Measurements from ENCODE around the gene MOK.

Gene MOK

DNA sequence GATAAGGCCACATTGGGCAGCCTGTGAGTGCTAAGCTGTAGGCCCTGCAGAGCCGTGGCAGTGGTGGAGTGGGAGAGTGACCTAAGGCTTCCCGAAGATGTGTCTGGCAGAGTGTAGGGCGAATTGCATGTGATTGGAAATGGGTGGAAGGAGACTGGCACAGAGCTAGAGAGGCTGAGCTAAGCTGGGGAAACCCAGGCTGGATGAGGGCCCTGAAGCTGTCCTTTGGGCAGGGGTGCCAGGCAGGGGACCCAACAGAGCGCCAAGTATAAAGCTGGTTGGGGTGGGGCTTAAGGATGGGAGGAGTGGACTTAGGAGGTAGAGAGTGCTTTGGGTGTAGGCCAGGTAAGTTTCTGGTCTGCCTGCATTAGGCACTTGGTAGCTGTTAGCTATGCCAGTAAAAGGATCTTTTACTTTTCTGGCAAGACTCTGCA is 117.4 kb downstream of the MOK start:
- ChIA-PET POLR2A (no interaction called here), CTCF (interaction anchor here (0.7 to 1.8 kb wide), 4 partner anchors 16 to 816 kb away, joined by 3 to 5 read pairs (median 3); no protein-coding TSS in a partner anchor)
- Histone ChIP-seq H3K27ac (ENCODE audit: insufficient read depth in 1 of 2, low read depth in 1 of 2, low read length in 2 of 2, poor library complexity in 1 of 2, severe bottlenecking in 2 of 2) (no peak overlapping the region), H3K4me3 (ENCODE audit: control insufficient read depth in 1 of 7, extremely low read depth in 1 of 7, insufficient read depth in 4 of 7, low read depth in 2 of 7, low read length in 6 of 7) (no peak overlapping the region), H3K9me3 (ENCODE audit: control extremely low read depth in 1 of 5, control insufficient read depth in 4 of 5, insufficient read depth in 2 of 5, low read depth in 1 of 5, low read length in 4 of 5) (no peaks in the 10 kb centered on the region), H3K4me1 (ENCODE audit: control extremely low read depth in 1 of 4, control insufficient read depth in 4 of 4, insufficient read depth in 4 of 4, low read length in 3 of 4) (peaks cover 0 to 13% (median 0%) of the 10 kb centered on the region in 4 experiments), H3K27me3 (replicated peaks in 2 of 5; ENCODE audit: control insufficient read depth in 4 of 5, insufficient read depth in 5 of 5, low read length in 4 of 5) (no peaks in the 10 kb centered on the region), H3K36me3 (ENCODE audit: control insufficient read depth in 4 of 4, insufficient read depth in 4 of 4, low read length in 3 of 4) (peaks cover 0 to 2% (median 0%) of the 10 kb centered on the region in 4 experiments)
- WGBS (ENCODE audit: insufficient coverage), result 97% methylated on average over 3 of the region's 4 CpGs
- no peak for DNase-seq

- POLR2A ChIA-PET, result no interaction called here
- Histone ChIP-seq H3K4me1 (ENCODE audit: control extremely low read depth in 1 of 4, control insufficient read depth in 4 of 4, insufficient read depth in 4 of 4, low read length in 3 of 4) (peaks cover 0 to 9% (median 0%) of the 10 kb centered on the region in 4 experiments), H3K27me3 (replicated peaks in 2 of 5; ENCODE audit: control insufficient read depth in 4 of 5, insufficient read depth in 5 of 5, low read length in 4 of 5) (no peaks in the 10 kb centered on the region), H3K9me3 (ENCODE audit: control extremely low read depth in 1 of 5, control insufficient read depth in 4 of 5, insufficient read depth in 2 of 5, low read depth in 1 of 5, low read length in 4 of 5) (no peaks in the 10 kb centered on the region), H3K4me3 (ENCODE audit: control insufficient read depth in 1 of 7, extremely low read depth in 1 of 7, insufficient read depth in 4 of 7, low read depth in 2 of 7, low read length in 6 of 7) (no peak overlapping the region), H3K27ac (ENCODE audit: insufficient read depth in 1 of 2, low read depth in 1 of 2, low read length in 2 of 2, poor library complexity in 1 of 2, severe bottlenecking in 2 of 2) (no peak overlapping the region), H3K36me3 (ENCODE audit: control insufficient read depth in 4 of 4, insufficient read depth in 4 of 4, low read length in 3 of 4) (peaks cover 0 to 2% (median 0%) of the 10 kb centered on the region in 4 experiments)
- CTCF ChIA-PET, result interaction anchor here (0.7 to 1.8 kb wide), 3 partner anchors 33 to 817 kb away, joined by 3 to 5 read pairs (median 3); no protein-coding TSS in a partner anchor
- WGBS (ENCODE audit: insufficient coverage), result 89% methylated on average over 2 of the region's 3 CpGs
- no peak for DNase-seq
Measured at GRCh38 chr14:102187044-102187443, 117.9 kb downstream of the MOK start.

GRCh38 chr14:102185360-102185759 is 119.6 kb downstream of the MOK start:
- peaks cover 0 to 2% (median 0%) of the 10 kb centered on the region in 4 experiments for H3K36me3 ChIP-seq (ENCODE audit: control insufficient read depth in 4 of 4, insufficient read depth in 4 of 4, low read length in 3 of 4)
- no peak overlapping the region for H3K27ac ChIP-seq (ENCODE audit: insufficient read depth in 1 of 2, low read depth in 1 of 2, low read length in 2 of 2, poor library complexity in 1 of 2, severe bottlenecking in 2 of 2)
- no peaks in the 10 kb centered on the region for H3K9me3 ChIP-seq (ENCODE audit: control extremely low read depth in 1 of 5, control insufficient read depth in 4 of 5, insufficient read depth in 2 of 5, low read depth in 1 of 5, low read length in 4 of 5)
- H3K4me3 ChIP-seq (ENCODE audit: control insufficient read depth in 1 of 7, extremely low read depth in 1 of 7, insufficient read depth in 4 of 7, low read depth in 2 of 7, low read length in 6 of 7), result no peak overlapping the region
- ChIA-PET POLR2A (no interaction called here), CTCF (no interaction called here)
- peaks cover 0 to 4% (median 0%) of the 10 kb centered on the region in 4 experiments for H3K4me1 ChIP-seq (ENCODE audit: control extremely low read depth in 1 of 4, control insufficient read depth in 4 of 4, insufficient read depth in 4 of 4, low read length in 3 of 4)
- WGBS (ENCODE audit: insufficient coverage), result 96% methylated on average over 8 of the region's 8 CpGs
- DNase-seq, result no peak
- no peaks in the 10 kb centered on the region for H3K27me3 ChIP-seq (replicated peaks in 2 of 5; ENCODE audit: control insufficient read depth in 4 of 5, insufficient read depth in 5 of 5, low read length in 4 of 5)

- no peak for DNase-seq
- peaks cover 0 to 2% (median 0%) of the 10 kb centered on the region in 4 experiments for H3K36me3 ChIP-seq (ENCODE audit: control insufficient read depth in 4 of 4, insufficient read depth in 4 of 4, low read length in 3 of 4)
- no peaks in the 10 kb centered on the region for H3K4me1 ChIP-seq (ENCODE audit: control extremely low read depth in 1 of 4, control insufficient read depth in 4 of 4, insufficient read depth in 4 of 4, low read length in 3 of 4)
- H3K4me3 ChIP-seq (ENCODE audit: control insufficient read depth in 1 of 7, extremely low read depth in 1 of 7, insufficient read depth in 4 of 7, low read depth in 2 of 7, low read length in 6 of 7), result no peak overlapping the region
- no peaks in the 10 kb centered on the region for H3K27me3 ChIP-seq (replicated peaks in 2 of 5; ENCODE audit: control insufficient read depth in 4 of 5, insufficient read depth in 5 of 5, low read length in 4 of 5)
- ChIA-PET POLR2A (interaction anchor here (1.1 kb wide), 1 partner anchor 9 kb away, joined by 3 read pairs; no protein-coding TSS in a partner anchor), CTCF (interaction anchor here (2.0 kb wide), 1 partner anchor 11 kb away, joined by 4 read pairs; no protein-coding TSS in a partner anchor)
- over 99% methylated on average over 14 of the region's 14 CpGs for WGBS (ENCODE audit: insufficient coverage)
- H3K9me3 ChIP-seq (ENCODE audit: control extremely low read depth in 1 of 5, control insufficient read depth in 4 of 5, insufficient read depth in 2 of 5, low read depth in 1 of 5, low read length in 4 of 5), result no peaks in the 10 kb centered on the region
- no peak overlapping the region for H3K27ac ChIP-seq (ENCODE audit: insufficient read depth in 1 of 2, low read depth in 1 of 2, low read length in 2 of 2, poor library complexity in 1 of 2, severe bottlenecking in 2 of 2)
Measured at GRCh38 chr14:102184316-102185035, 120.5 kb downstream of the MOK start.

GRCh38 chr14:102183886-102184285 is 121.1 kb downstream of the MOK start:
- Histone ChIP-seq H3K9me3 (ENCODE audit: control extremely low read depth in 1 of 5, control insufficient read depth in 4 of 5, insufficient read depth in 2 of 5, low read depth in 1 of 5, low read length in 4 of 5) (no peaks in the 10 kb centered on the region), H3K27me3 (replicated peaks in 2 of 5; ENCODE audit: control insufficient read depth in 4 of 5, insufficient read depth in 5 of 5, low read length in 4 of 5) (no peaks in the 10 kb centered on the region), H3K27ac (ENCODE audit: insufficient read depth in 1 of 2, low read depth in 1 of 2, low read length in 2 of 2, poor library complexity in 1 of 2, severe bottlenecking in 2 of 2) (no peak overlapping the region), H3K4me1 (ENCODE audit: control extremely low read depth in 1 of 4, control insufficient read depth in 4 of 4, insufficient read depth in 4 of 4, low read length in 3 of 4) (no peaks in the 10 kb centered on the region), H3K36me3 (ENCODE audit: control insufficient read depth in 4 of 4, insufficient read depth in 4 of 4, low read length in 3 of 4) (peaks cover 0 to 2% (median 0%) of the 10 kb centered on the region in 4 experiments), H3K4me3 (ENCODE audit: control insufficient read depth in 1 of 7, extremely low read depth in 1 of 7, insufficient read depth in 4 of 7, low read depth in 2 of 7, low read length in 6 of 7) (no peak overlapping the region)
- CTCF ChIA-PET, result interaction anchor here (2.0 kb wide), 1 partner anchor 12 kb away, joined by 4 read pairs; no protein-coding TSS in a partner anchor
- POLR2A ChIA-PET, result interaction anchor here (1.1 kb wide), 1 partner anchor 9 kb away, joined by 3 read pairs; no protein-coding TSS in a partner anchor
- DNase-seq, result no peak
- WGBS (ENCODE audit: insufficient coverage), result no CpG with 5 or more reads among the region's 3 CpGs

DNA sequence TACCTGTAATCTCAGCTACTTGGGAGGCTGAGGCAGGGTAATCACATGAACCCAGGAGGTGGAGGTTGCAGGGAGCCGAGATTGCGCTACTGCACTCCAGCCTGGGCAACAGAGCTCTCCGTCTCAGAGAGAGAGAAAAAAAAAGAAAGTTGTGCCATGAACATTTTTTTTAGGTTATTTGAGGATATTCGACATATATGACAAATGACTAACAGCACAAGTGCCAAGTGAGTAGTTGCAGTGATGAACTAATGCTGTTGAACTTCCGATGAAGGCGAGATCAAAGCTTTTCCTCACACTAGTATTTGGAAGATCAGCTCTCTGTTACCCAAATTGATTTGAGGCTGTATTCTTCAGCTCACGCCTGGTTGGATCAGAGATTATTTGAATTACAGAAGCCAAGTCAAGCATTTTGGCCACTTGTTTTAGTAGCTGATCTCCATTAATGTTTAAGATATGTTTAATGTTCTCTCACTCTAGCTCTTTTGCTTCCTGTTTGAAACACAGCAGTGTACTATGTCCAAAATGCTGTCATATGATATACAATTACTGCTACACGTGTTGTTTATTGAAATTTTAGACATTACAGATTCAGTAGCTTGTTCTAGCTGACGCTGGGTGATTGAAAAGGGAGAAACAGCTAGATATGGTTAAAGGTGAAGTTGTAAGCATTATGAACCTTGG is 121.9 kb downstream of the MOK start:
- no peak overlapping the region for H3K27ac ChIP-seq (ENCODE audit: insufficient read depth in 1 of 2, low read depth in 1 of 2, low read length in 2 of 2, poor library complexity in 1 of 2, severe bottlenecking in 2 of 2)
- no peaks in the 10 kb centered on the region for H3K9me3 ChIP-seq (ENCODE audit: control extremely low read depth in 1 of 5, control insufficient read depth in 4 of 5, insufficient read depth in 2 of 5, low read depth in 1 of 5, low read length in 4 of 5)
- peaks cover 0 to 2% (median 0%) of the 10 kb centered on the region in 4 experiments for H3K36me3 ChIP-seq (ENCODE audit: control insufficient read depth in 4 of 4, insufficient read depth in 4 of 4, low read length in 3 of 4)
- ChIA-PET POLR2A (no interaction called here), CTCF (interaction anchor here (2.0 kb wide), 1 partner anchor 13 kb away, joined by 4 read pairs; no protein-coding TSS in a partner anchor)
- WGBS (ENCODE audit: insufficient coverage), result 98% methylated on average over 7 of the region's 9 CpGs
- no peaks in the 10 kb centered on the region for H3K27me3 ChIP-seq (replicated peaks in 2 of 5; ENCODE audit: control insufficient read depth in 4 of 5, insufficient read depth in 5 of 5, low read length in 4 of 5)
- no peak overlapping the region for H3K4me3 ChIP-seq (ENCODE audit: control insufficient read depth in 1 of 7, extremely low read depth in 1 of 7, insufficient read depth in 4 of 7, low read depth in 2 of 7, low read length in 6 of 7)
- DNase-seq, result no peak
- H3K4me1 ChIP-seq (ENCODE audit: control extremely low read depth in 1 of 4, control insufficient read depth in 4 of 4, insufficient read depth in 4 of 4, low read length in 3 of 4), result no peaks in the 10 kb centered on the region

- Histone ChIP-seq H3K27me3 (replicated peaks in 2 of 5; ENCODE audit: control insufficient read depth in 4 of 5, insufficient read depth in 5 of 5, low read length in 4 of 5) (no peaks in the 10 kb centered on the region), H3K4me1 (ENCODE audit: control extremely low read depth in 1 of 4, control insufficient read depth in 4 of 4, insufficient read depth in 4 of 4, low read length in 3 of 4) (no peaks in the 10 kb centered on the region), H3K4me3 (ENCODE audit: control insufficient read depth in 1 of 7, extremely low read depth in 1 of 7, insufficient read depth in 4 of 7, low read depth in 2 of 7, low read length in 6 of 7) (no peak overlapping the region), H3K27ac (ENCODE audit: insufficient read depth in 1 of 2, low read depth in 1 of 2, low read length in 2 of 2, poor library complexity in 1 of 2, severe bottlenecking in 2 of 2) (no peak overlapping the region), H3K9me3 (ENCODE audit: control extremely low read depth in 1 of 5, control insufficient read depth in 4 of 5, insufficient read depth in 2 of 5, low read depth in 1 of 5, low read length in 4 of 5) (no peaks in the 10 kb centered on the region), H3K36me3 (ENCODE audit: control insufficient read depth in 4 of 4, insufficient read depth in 4 of 4, low read length in 3 of 4) (peaks cover 0 to 2% (median 0%) of the 10 kb centered on the region in 4 experiments)
- POLR2A ChIA-PET, result no interaction called here
- DNase-seq, result peak in 1 of 3 donors; percentile 19
- CTCF ChIA-PET, result no interaction called here
Measured at GRCh38 chr14:102182190-102182589, 122.8 kb downstream of the MOK start.

Data from common myeloid progenitor, CD34-positive (primary cell).